A673 (cell line): ENCODE data around the gene ARRB1. TPM values are rescaled to one million over a fixed set of nuclear protein-coding genes. Genes with fewer than 3 reads are reported as not detected.
A peak's percentile ranks its signal among the peaks of the same experiment; 100 is the strongest.

Experiments
- BruUV-seq: library from RNA; stranded (reverse); fragments of 400-500 nt; replicated peaks from 2 replicates; lab custom pipeline; 2021; lab: Mats Ljungman, UMichigan
- CTCF ChIA-PET: fragments of 300-600 bp; sonication (Branson Sonifier 250); formaldehyde crosslinking; loops from one replicate; lab custom pipeline; 2022; ENCODE audit warnings: antibody characterized with exemption; lab: Charles Lee
- POLR2A ChIA-PET: fragments of 300-600 bp; sonication (Branson Sonifier 250); formaldehyde crosslinking; loops from one replicate; lab custom pipeline; 2022; ENCODE audit warnings: antibody characterized with exemption; ENCODE audit not compliant: low non-redundant PET; lab: Charles Lee
- DNase-seq: peaks from one replicate; pipeline ENCODE4 v3.0.0-alpha.2; 2015; ENCODE audit warnings: low spot score
- H3K27ac ChIP-seq: fragments of 200-600 bp; sonication (generic); 2 replicates; pipeline ENCODE4 v1.5.1; 2016; ENCODE audit warnings: mixed run types, low read depth, mild to moderate bottlenecking, mixed read lengths, antibody characterized with exemption, low read length; ENCODE audit not compliant: poor library complexity, severe bottlenecking
- H3K27me3 ChIP-seq: fragments of 200-600 bp; sonication (generic); replicated peaks from 2 replicates; pipeline ENCODE4 v1.6.1; 2017; ENCODE audit warnings: mixed run types, low read depth, mild to moderate bottlenecking, mixed read lengths, antibody characterized with exemption, low read length; ENCODE audit not compliant: insufficient read depth, poor library complexity
- H3K36me3 ChIP-seq: fragments of 200-600 bp; sonication (generic); 2 replicates; pipeline ENCODE4 v1.6.1; 2016; ENCODE audit warnings: mixed run types, mild to moderate bottlenecking, mixed read lengths, antibody characterized with exemption, low read length; ENCODE audit not compliant: insufficient read depth, poor library complexity, severe bottlenecking
- H3K4me1 ChIP-seq: fragments of 200-600 bp; sonication (generic); 2 replicates; pipeline ENCODE4 v1.6.1; 2017; ENCODE audit warnings: mixed run types, mild to moderate bottlenecking, mixed read lengths, antibody characterized with exemption, low read length; ENCODE audit not compliant: insufficient read depth, poor library complexity, severe bottlenecking
- H3K4me3 ChIP-seq: fragments of 200-600 bp; sonication (generic); 2 replicates; pipeline ENCODE4 v1.5.1; 2016; ENCODE audit warnings: low read depth, mixed run types, mild to moderate bottlenecking, mixed read lengths, low read length; ENCODE audit not compliant: poor library complexity, severe bottlenecking
- H3K9me3 ChIP-seq: fragments of 200-600 bp; sonication (generic); 2 replicates; pipeline ENCODE4 v1.6.1; 2016; ENCODE audit warnings: mixed run types, low read depth, mild to moderate bottlenecking, mixed read lengths, antibody characterized with exemption, low read length; ENCODE audit not compliant: poor library complexity, severe bottlenecking
- EZH2 ChIP-seq: fragments of 200-600 bp; sonication (generic); IDR thresholded peaks from 2 replicates; pipeline ENCODE4 v1.6.1; 2017; ENCODE audit warnings: borderline replicate concordance, low read depth, mild to moderate bottlenecking, mixed read lengths, antibody characterized with exemption, low read length; ENCODE audit not compliant: poor library complexity, severe bottlenecking
- intact Hi-C: fragments of 100-400 bp; cut with micrococcal nuclease; formaldehyde crosslinking; loops from one replicate; pipeline ENCODE4 v1.10.0; 2022; ENCODE audit not compliant: unreplicated experiment
- total RNA-seq: library from RNA; stranded (reverse); gene quantifications from 2 replicates; pipeline ENCODE4 v1.2.3, GENCODE V29; 2021
- TF ChIP-seq, protein P1 (sequence below): fragments of 300-800, 200-600 bp; sonication (generic); conservative IDR thresholded peaks from 2 replicates; pipeline ENCODE4 v1.5.1; 2017; ENCODE audit warnings: low read depth, mild to moderate bottlenecking, antibody characterized with exemption, low read length, moderate library complexity, mixed read lengths

ARRB1 gene
- total RNA-seq, 1 experiment from 2014 or later = 37.8 TPM

DNA sequence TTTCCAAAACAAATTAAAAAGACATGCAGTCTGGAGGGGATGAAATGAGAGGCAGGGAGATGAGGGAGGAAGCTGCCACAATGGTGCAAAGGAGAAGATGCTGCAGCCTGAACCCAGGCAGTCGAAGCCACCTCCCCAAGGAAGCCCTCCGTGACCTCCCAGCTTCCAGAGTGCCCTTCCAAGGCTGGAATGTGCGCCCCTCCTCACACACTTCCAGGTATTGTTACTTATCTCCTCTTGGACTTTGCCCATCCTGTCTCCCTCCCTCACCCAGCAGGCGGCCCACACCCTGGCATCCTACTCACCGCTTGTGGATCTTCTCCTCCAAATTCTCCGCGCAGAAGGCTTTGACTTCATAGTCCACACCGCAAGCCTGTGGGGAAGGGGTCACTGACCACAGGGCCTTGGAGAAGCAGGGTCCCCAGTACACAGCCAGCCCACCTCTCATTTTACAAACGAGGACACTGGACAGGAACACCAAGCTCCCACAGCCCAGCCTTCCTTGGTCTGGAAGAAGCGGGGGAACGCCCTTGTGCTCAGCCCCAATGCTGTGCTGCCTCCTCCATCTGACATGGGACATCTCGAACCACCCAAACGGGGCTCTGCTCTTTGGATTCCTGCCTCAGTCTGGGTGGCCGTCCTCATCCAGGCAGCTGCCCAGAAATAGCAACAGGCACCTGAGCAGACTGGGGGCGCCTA is 70.5 kb downstream of the ARRB1 start:
- H3K4me1 ChIP-seq = no peaks in the 10 kb centered on the region
- intact Hi-C loops = loop anchor here (1.0 to 2.0 kb wide), 2 partner anchors 103 to 252 kb away; no protein-coding TSS in a partner anchor
- H3K27ac ChIP-seq = no peak overlapping the region
- H3K9me3 ChIP-seq = no peaks in the 10 kb centered on the region
- no peak for TF ChIP-seq EZH2
- TF ChIP-seq, protein P1, sequence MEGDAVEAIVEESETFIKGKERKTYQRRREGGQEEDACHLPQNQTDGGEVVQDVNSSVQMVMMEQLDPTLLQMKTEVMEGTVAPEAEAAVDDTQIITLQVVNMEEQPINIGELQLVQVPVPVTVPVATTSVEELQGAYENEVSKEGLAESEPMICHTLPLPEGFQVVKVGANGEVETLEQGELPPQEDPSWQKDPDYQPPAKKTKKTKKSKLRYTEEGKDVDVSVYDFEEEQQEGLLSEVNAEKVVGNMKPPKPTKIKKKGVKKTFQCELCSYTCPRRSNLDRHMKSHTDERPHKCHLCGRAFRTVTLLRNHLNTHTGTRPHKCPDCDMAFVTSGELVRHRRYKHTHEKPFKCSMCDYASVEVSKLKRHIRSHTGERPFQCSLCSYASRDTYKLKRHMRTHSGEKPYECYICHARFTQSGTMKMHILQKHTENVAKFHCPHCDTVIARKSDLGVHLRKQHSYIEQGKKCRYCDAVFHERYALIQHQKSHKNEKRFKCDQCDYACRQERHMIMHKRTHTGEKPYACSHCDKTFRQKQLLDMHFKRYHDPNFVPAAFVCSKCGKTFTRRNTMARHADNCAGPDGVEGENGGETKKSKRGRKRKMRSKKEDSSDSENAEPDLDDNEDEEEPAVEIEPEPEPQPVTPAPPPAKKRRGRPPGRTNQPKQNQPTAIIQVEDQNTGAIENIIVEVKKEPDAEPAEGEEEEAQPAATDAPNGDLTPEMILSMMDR = no peak
- peaks cover 2% of the 10 kb centered on the region for H3K36me3 ChIP-seq
- no peak overlapping the region for H3K4me3 ChIP-seq
- no peaks in the 10 kb centered on the region for H3K27me3 ChIP-seq
- ChIA-PET POLR2A (no interaction called here), CTCF (interaction anchor here (1.0 to 1.9 kb wide), 6 partner anchors 10 to 245 kb away, joined by 3 to 11 read pairs (median 6); partner anchors contain the start of gene GDPD5)
- BruUV-seq = no TSS peak
- no peak for DNase-seq

- ChIA-PET POLR2A (no interaction called here), CTCF (interaction anchor here (0.6 to 1.9 kb wide), 9 partner anchors 9 to 246 kb away, joined by 3 to 11 read pairs (median 5); partner anchors contain the start of gene GDPD5)
- TF ChIP-seq, protein P1 = peak; percentile 98
- TF ChIP-seq EZH2 = no peak
- intact Hi-C loops = loop anchor here (1.0 to 2.0 kb wide), 2 partner anchors 104 to 253 kb away; no protein-coding TSS in a partner anchor
- H3K36me3 ChIP-seq = peaks cover 2% of the 10 kb centered on the region
- DNase-seq = peak; percentile 85
- no peaks in the 10 kb centered on the region for H3K9me3 ChIP-seq
- H3K27me3 ChIP-seq = no peaks in the 10 kb centered on the region
- H3K27ac ChIP-seq = no peak overlapping the region
- no TSS peak for BruUV-seq
- H3K4me1 ChIP-seq = no peaks in the 10 kb centered on the region
- no peak overlapping the region for H3K4me3 ChIP-seq
Observed at GRCh38 chr11:75280227-75280701, 71.2 kb downstream of the ARRB1 start.

DNA sequence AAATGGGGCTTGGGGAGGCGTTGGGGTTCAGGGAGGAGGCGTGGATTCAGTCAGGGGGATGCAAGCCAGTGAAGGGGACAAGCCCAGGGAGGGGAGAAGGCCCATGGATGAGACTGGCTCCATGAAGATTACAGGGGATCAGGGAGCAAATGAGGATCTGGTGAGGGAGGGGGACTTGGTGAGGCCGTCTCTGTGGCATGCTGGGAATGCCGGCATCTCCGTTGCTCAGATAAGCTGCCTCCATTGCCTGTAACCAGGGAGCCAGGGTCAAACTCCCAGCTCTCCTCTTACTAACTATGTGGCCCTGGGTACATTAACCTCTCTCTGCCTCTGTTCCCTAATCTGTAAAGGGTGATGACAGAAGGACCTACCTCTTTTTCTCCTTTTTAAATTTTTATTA is 72.2 kb downstream of the ARRB1 start:
- ChIA-PET POLR2A (no interaction called here), CTCF (interaction anchor here (0.5 to 1.9 kb wide), 7 partner anchors 9 to 109 kb away, joined by 3 to 11 read pairs (median 5); no protein-coding TSS in a partner anchor)
- DNase-seq = no peak
- H3K36me3 ChIP-seq = peaks cover 2% of the 10 kb centered on the region
- H3K27ac ChIP-seq = no peak overlapping the region
- H3K4me1 ChIP-seq = no peaks in the 10 kb centered on the region
- TF ChIP-seq, protein P1 = no peak
- no peak for TF ChIP-seq EZH2
- no peak overlapping the region for H3K4me3 ChIP-seq
- no TSS peak for BruUV-seq
- no peaks in the 10 kb centered on the region for H3K9me3 ChIP-seq
- no peaks in the 10 kb centered on the region for H3K27me3 ChIP-seq
- intact Hi-C loops = no loop called here
